OCI-LY7 (cell line): ENCODE data around the gene LPCAT3.

ENCODE experiments used
- EZH2phosphoT487 ChIP-seq: fragments of 200-600 bp; sonication (generic); IDR thresholded peaks from 2 replicates; pipeline ENCODE4 v1.6.1; 2018; ENCODE audit warnings: low read depth, borderline replicate concordance, mild to moderate bottlenecking, mixed run types, antibody characterized with exemption, low read length, moderate library complexity, mixed read lengths
- TF ChIP-seq, protein P1 (sequence below): fragments of 200-600 bp; sonication (generic); conservative IDR thresholded peaks from 2 replicates; pipeline ENCODE4 v1.5.1; 2014; ENCODE audit warnings: mild to moderate bottlenecking, antibody characterized with exemption, low read length, moderate library complexity, mixed read lengths

DNA sequence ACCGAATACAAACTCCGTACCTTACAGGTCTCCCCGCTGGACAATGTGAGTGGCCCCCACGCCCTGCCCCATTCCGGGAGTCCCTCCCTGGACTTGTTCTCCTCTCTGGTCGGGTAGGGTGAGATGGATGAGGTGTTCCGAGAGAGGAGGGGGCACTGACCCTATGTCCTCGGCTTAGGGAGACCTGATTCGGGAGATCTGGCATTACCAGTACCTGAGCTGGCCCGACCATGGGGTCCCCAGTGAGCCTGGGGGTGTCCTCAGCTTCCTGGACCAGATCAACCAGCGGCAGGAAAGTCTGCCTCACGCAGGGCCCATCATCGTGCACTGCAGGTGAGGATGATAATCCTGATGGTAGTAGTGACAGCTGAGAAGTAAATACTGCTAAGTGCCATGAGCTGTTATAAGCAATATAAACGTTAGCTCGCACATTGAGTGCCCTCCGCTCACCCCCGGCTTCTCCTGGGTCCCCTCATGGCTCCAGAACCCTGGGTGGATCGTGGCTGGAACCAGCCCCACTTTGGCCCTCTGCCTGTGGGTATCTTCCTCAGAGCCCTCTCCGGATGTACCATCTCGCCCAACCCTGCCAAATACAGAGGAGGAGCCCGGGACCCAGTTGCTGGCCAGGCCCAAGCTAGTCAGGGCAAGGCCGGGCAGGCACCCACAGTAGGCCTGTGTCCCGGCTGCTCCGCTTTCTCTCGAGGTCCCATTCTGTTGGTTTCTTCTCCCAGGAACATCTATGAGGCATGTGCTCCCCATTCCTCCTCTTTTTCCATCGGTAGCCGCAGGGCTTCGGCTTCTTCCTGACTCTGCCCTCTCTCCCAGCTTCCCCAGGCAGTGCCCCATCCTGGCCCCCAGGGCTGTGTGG is 60.3 kb downstream of the LPCAT3 start:
- TF ChIP-seq, protein P1, sequence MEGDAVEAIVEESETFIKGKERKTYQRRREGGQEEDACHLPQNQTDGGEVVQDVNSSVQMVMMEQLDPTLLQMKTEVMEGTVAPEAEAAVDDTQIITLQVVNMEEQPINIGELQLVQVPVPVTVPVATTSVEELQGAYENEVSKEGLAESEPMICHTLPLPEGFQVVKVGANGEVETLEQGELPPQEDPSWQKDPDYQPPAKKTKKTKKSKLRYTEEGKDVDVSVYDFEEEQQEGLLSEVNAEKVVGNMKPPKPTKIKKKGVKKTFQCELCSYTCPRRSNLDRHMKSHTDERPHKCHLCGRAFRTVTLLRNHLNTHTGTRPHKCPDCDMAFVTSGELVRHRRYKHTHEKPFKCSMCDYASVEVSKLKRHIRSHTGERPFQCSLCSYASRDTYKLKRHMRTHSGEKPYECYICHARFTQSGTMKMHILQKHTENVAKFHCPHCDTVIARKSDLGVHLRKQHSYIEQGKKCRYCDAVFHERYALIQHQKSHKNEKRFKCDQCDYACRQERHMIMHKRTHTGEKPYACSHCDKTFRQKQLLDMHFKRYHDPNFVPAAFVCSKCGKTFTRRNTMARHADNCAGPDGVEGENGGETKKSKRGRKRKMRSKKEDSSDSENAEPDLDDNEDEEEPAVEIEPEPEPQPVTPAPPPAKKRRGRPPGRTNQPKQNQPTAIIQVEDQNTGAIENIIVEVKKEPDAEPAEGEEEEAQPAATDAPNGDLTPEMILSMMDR: no peak
- no peak for TF ChIP-seq EZH2phosphoT487
